Duodenal mucosa (tissue), 2 donors: ENCODE measurements around the gene TNKS2.

Experiments used
- H3K27ac ChIP-seq: one replicate; pipeline ENCODE4 v1.7.0; 2013; ENCODE audit warnings: low read depth, low read length
- H3K27me3 ChIP-seq, 2 donors: one replicate each; pipeline ENCODE4 v1.7.0; 2013; ENCODE audit warnings: low read length in 2 of 2, control low read depth in 1 of 2; ENCODE audit not compliant: insufficient read depth in 2 of 2, control insufficient read depth in 1 of 2
- H3K36me3 ChIP-seq, 2 donors: one replicate each; pipeline ENCODE4 v1.7.0; 2013; ENCODE audit warnings: low read length in 2 of 2, control low read depth in 1 of 2; ENCODE audit not compliant: insufficient read depth in 2 of 2, control insufficient read depth in 1 of 2
- H3K4me1 ChIP-seq, 2 donors: one replicate each; pipeline ENCODE4 v1.7.0; 2013; ENCODE audit warnings: low read length in 2 of 2, control low read depth in 1 of 2; ENCODE audit not compliant: insufficient read depth in 2 of 2, control insufficient read depth in 1 of 2
- H3K4me3 ChIP-seq, 2 donors: one replicate each; pipeline ENCODE4 v1.7.0; 2013; ENCODE audit warnings: low read length in 2 of 2, low read depth in 1 of 2
- H3K9ac ChIP-seq, 2 donors: one replicate each; pipeline ENCODE4 v1.7.0; 2013; ENCODE audit warnings: low read length in 2 of 2, low read depth in 1 of 2
- H3K9me3 ChIP-seq, 2 donors: one replicate each; pipeline ENCODE4 v1.7.0; 2013; ENCODE audit warnings: low read length in 2 of 2, control low read depth in 1 of 2; ENCODE audit not compliant: control insufficient read depth in 1 of 2

Gene TNKS2

GRCh38 chr10:91772461-91772860, 25.8 kb upstream of the TNKS2 start:
- Histone ChIP-seq H3K27ac (no peak overlapping the region), H3K4me3 (no peak overlapping the region)

GRCh38 chr10:91772869-91773268, 25.4 kb upstream of the TNKS2 start:
- Histone ChIP-seq H3K27ac (no peak overlapping the region), H3K27me3 (no peaks in the 10 kb centered on the region), H3K36me3 (no peaks in the 10 kb centered on the region), H3K4me1 (no peaks in the 10 kb centered on the region), H3K9me3 (no peaks in the 10 kb centered on the region), H3K4me3 (no peak overlapping the region), H3K9ac (no peak overlapping the region)

More at GRCh38 chr10:91772461-91772860, 25.8 kb upstream of the TNKS2 start:
- Histone ChIP-seq H3K36me3 (no peaks in the 10 kb centered on the region), H3K4me1 (no peaks in the 10 kb centered on the region), H3K27me3 (no peaks in the 10 kb centered on the region), H3K9me3 (no peaks in the 10 kb centered on the region), H3K9ac (no peak overlapping the region)

- Histone ChIP-seq H3K4me1 (no peaks in the 10 kb centered on the region), H3K4me3 (no peak overlapping the region), H3K27ac (no peak overlapping the region), H3K9me3 (no peaks in the 10 kb centered on the region), H3K9ac (no peak overlapping the region), H3K36me3 (no peaks in the 10 kb centered on the region), H3K27me3 (no peaks in the 10 kb centered on the region)
Measured at GRCh38 chr10:91774571-91774970, 23.7 kb upstream of the TNKS2 start.

- no peaks in the 10 kb centered on the region for H3K36me3 ChIP-seq
- no peak overlapping the region for H3K27ac ChIP-seq
- no peaks in the 10 kb centered on the region for H3K9me3 ChIP-seq
- no peak overlapping the region for H3K4me3 ChIP-seq
- H3K27me3 ChIP-seq, result no peaks in the 10 kb centered on the region
- H3K9ac ChIP-seq, result no peak overlapping the region
- no peaks in the 10 kb centered on the region for H3K4me1 ChIP-seq
Measured at GRCh38 chr10:91775731-91776130, 22.5 kb upstream of the TNKS2 start.

- H3K36me3 ChIP-seq, result no peaks in the 10 kb centered on the region
- H3K27me3 ChIP-seq, result no peaks in the 10 kb centered on the region
- no peak overlapping the region for H3K9ac ChIP-seq
- H3K9me3 ChIP-seq, result no peaks in the 10 kb centered on the region
- H3K27ac ChIP-seq, result no peak overlapping the region
- no peaks in the 10 kb centered on the region for H3K4me1 ChIP-seq
- no peak overlapping the region for H3K4me3 ChIP-seq
Measured at GRCh38 chr10:91776266-91776665, 22.0 kb upstream of the TNKS2 start.

GRCh38 chr10:91778485-91778884, 19.7 kb upstream of the TNKS2 start:
- Histone ChIP-seq H3K9me3 (no peaks in the 10 kb centered on the region), H3K27ac (no peak overlapping the region), H3K4me3 (no peak overlapping the region), H3K9ac (no peak overlapping the region), H3K36me3 (no peaks in the 10 kb centered on the region), H3K27me3 (no peaks in the 10 kb centered on the region), H3K4me1 (no peaks in the 10 kb centered on the region)

GRCh38 chr10:91779011-91779605, 19.1 kb upstream of the TNKS2 start:
- H3K36me3 ChIP-seq, result no peaks in the 10 kb centered on the region
- no peak overlapping the region for H3K27ac ChIP-seq
- no peaks in the 10 kb centered on the region for H3K4me1 ChIP-seq
- no peak overlapping the region for H3K9ac ChIP-seq
- H3K27me3 ChIP-seq, result no peaks in the 10 kb centered on the region
- H3K9me3 ChIP-seq, result no peaks in the 10 kb centered on the region
- H3K4me3 ChIP-seq, result no peak overlapping the region

GRCh38 chr10:91782539-91782938, 15.7 kb upstream of the TNKS2 start:
- Histone ChIP-seq H3K4me1 (no peaks in the 10 kb centered on the region), H3K9me3 (no peaks in the 10 kb centered on the region), H3K9ac (no peak overlapping the region), H3K27ac (no peak overlapping the region), H3K36me3 (no peaks in the 10 kb centered on the region), H3K4me3 (no peak overlapping the region), H3K27me3 (no peaks in the 10 kb centered on the region)

- H3K9ac ChIP-seq, result no peak overlapping the region
- H3K4me3 ChIP-seq, result no peak overlapping the region
- no peaks in the 10 kb centered on the region for H3K27me3 ChIP-seq
- no peaks in the 10 kb centered on the region for H3K36me3 ChIP-seq
- H3K9me3 ChIP-seq, result no peaks in the 10 kb centered on the region
- H3K27ac ChIP-seq, result no peak overlapping the region
- H3K4me1 ChIP-seq, result no peaks in the 10 kb centered on the region
Measured at GRCh38 chr10:91785830-91786229, 12.4 kb upstream of the TNKS2 start.

GRCh38 chr10:91787258-91787657, 11.0 kb upstream of the TNKS2 start:
- no peak overlapping the region for H3K27ac ChIP-seq
- no peaks in the 10 kb centered on the region for H3K9me3 ChIP-seq
- H3K4me1 ChIP-seq, result no peaks in the 10 kb centered on the region
- no peak overlapping the region for H3K4me3 ChIP-seq
- H3K9ac ChIP-seq, result no peak overlapping the region
- no peaks in the 10 kb centered on the region for H3K27me3 ChIP-seq
- H3K36me3 ChIP-seq, result no peaks in the 10 kb centered on the region

- H3K4me1 ChIP-seq, result no peaks in the 10 kb centered on the region
- H3K4me3 ChIP-seq, result no peak overlapping the region
- no peak overlapping the region for H3K27ac ChIP-seq
- no peak overlapping the region for H3K9ac ChIP-seq
- H3K36me3 ChIP-seq, result no peaks in the 10 kb centered on the region
- H3K27me3 ChIP-seq, result no peaks in the 10 kb centered on the region
- no peaks in the 10 kb centered on the region for H3K9me3 ChIP-seq
Measured at GRCh38 chr10:91787810-91788209, 10.4 kb upstream of the TNKS2 start.
